ENCODE measurements around the gene ZNF777.

ZNF777 gene

GRCh38 chr7:149476791-149477190, 15.9 kb upstream of the ZNF777 start:
- no peak for DNase-seq

- DNase-seq: no peak
Measured at GRCh38 chr7:149475121-149476045, 14.5 kb upstream of the ZNF777 start.

- DNase-seq: no peak
Measured at GRCh38 chr7:149474309-149475120, 13.7 kb upstream of the ZNF777 start.

- no peak for DNase-seq
Measured at GRCh38 chr7:149473251-149473650, 12.4 kb upstream of the ZNF777 start.

- no peak for DNase-seq
Measured at GRCh38 chr7:149471289-149471953, 10.6 kb upstream of the ZNF777 start.

GRCh38 chr7:149469806-149470205, 8.9 kb upstream of the ZNF777 start:
- no peak for DNase-seq

- no peak for DNase-seq
Measured at GRCh38 chr7:149468208-149468607, 7.3 kb upstream of the ZNF777 start.

- DNase-seq: no peak
Measured at GRCh38 chr7:149467321-149467859, 6.5 kb upstream of the ZNF777 start.

- DNase-seq: no peak
Measured at GRCh38 chr7:149466364-149466763, 5.5 kb upstream of the ZNF777 start.

GRCh38 chr7:149463500-149464161, 2.8 kb upstream of the ZNF777 start:
- no peak for DNase-seq

GRCh38 chr7:149462101-149462520, 1.2 kb upstream of the ZNF777 start:
- DNase-seq: no peak

GRCh38 chr7:149459540-149460452, 1.1 kb downstream of the ZNF777 start:
- no peak for DNase-seq

GRCh38 chr7:149459201-149459539, 1.7 kb downstream of the ZNF777 start:
- no peak for DNase-seq

- no peak for DNase-seq
Measured at GRCh38 chr7:149458235-149458634, 2.6 kb downstream of the ZNF777 start.

GRCh38 chr7:149457766-149458165, 3.1 kb downstream of the ZNF777 start:
- no peak for DNase-seq

- DNase-seq: no peak
Measured at GRCh38 chr7:149456506-149457421, 4.1 kb downstream of the ZNF777 start.

GRCh38 chr7:149455175-149455950, 5.5 kb downstream of the ZNF777 start:
- DNase-seq: no peak

- DNase-seq: no peak
Measured at GRCh38 chr7:149454750-149455149, 6.1 kb downstream of the ZNF777 start.

- DNase-seq: no peak
Measured at GRCh38 chr7:149454006-149454405, 6.9 kb downstream of the ZNF777 start.

GRCh38 chr7:149450821-149451220, 10.0 kb downstream of the ZNF777 start:
- DNase-seq: no peak

Measured in CD4-positive, alpha-beta T cell treated with Interleukin-12 subunit alpha and Interleukin-12 subunit beta, for 1 hour (primary cell).